Tibial nerve (tissue), 4 donors: ENCODE results near the gene RPL10L. TPM values are rescaled to one million over a fixed set of nuclear protein-coding genes. Genes with fewer than 3 reads are reported as not detected.

ENCODE experiments used
- DNase-seq, 2 donors: peaks; one replicate each; pipeline ENCODE4 v3.0.0-alpha.2; 2019; ENCODE audit warnings: low spot score in 2 of 2
- H3K27ac ChIP-seq, 4 donors: fragments of 200-600 bp; sonication (generic) in 3 of 4; one replicate each; pipeline ENCODE4 v1.5.1; 2017 to 2019; ENCODE audit warnings: mild to moderate bottlenecking in 1 of 4
- H3K27me3 ChIP-seq, 2 donors: fragments of 200-600 bp; sonication (generic) in 1 of 2; one replicate each; pipeline versions ENCODE4 v1.5.1 to v1.6.0; 2017 to 2019
- H3K36me3 ChIP-seq, 3 donors: fragments of 200-600 bp; sonication (generic); one replicate each; pipeline ENCODE4 v1.5.1; 2018 to 2019
- H3K4me1 ChIP-seq, 4 donors: fragments of 200-600 bp; sonication (generic) in 3 of 4; one replicate each; pipeline ENCODE4 v1.5.1; 2017 to 2019
- H3K4me3 ChIP-seq, 4 donors: fragments of 200-600 bp; sonication (generic) in 3 of 4; one replicate each; pipeline ENCODE4 v1.5.1; 2017 to 2019; ENCODE audit warnings: mild to moderate bottlenecking in 1 of 4, moderate library complexity in 1 of 4
- H3K9me3 ChIP-seq, 4 donors: fragments of 200-600 bp; sonication (generic) in 3 of 4; one replicate each; pipeline ENCODE4 v1.5.1; 2017 to 2019
- CTCF ChIP-seq, 5 experiments: fragments of 200-600 bp in 3 of 5; fragments of 450-650 bp in 2 of 5; sonication (generic) in 3 of 5; IDR thresholded peaks; one replicate each; pipeline ENCODE4 v1.5.1; 2016 to 2019; ENCODE audit warnings: antibody characterized with exemption in 5 of 5, mild to moderate bottlenecking in 3 of 5, moderate library complexity in 2 of 5
- EP300 ChIP-seq, 2 donors: sonication (generic); formaldehyde crosslinking; IDR thresholded peaks; one replicate each; pipeline ENCODE4 v1.6.1; 2017; ENCODE audit warnings: antibody characterized with exemption in 2 of 2, mild to moderate bottlenecking in 1 of 2
- POLR2A ChIP-seq, 2 donors: fragments of 450-650 bp; IDR thresholded peaks; one replicate each; pipeline ENCODE4 v1.6.1; 2017; ENCODE audit warnings: antibody characterized with exemption in 2 of 2, mild to moderate bottlenecking in 2 of 2, moderate library complexity in 2 of 2
- WGBS, 2 donors: methylation state at CpG; one replicate each; pipeline ENCODE4 v1.1.5; 2018; 5-methylcytosine and 5-hydroxymethylcytosine counted together
- total RNA-seq, 4 donors: library from RNA; depleted of rRNA; stranded (reverse); fragments of >200 nt; gene quantifications; one replicate each; pipeline ENCODE4 v1.1.0, GENCODE V29; 2016

The RPL10L gene
- total RNA-seq, 4 donors from 2014 or later, result not detected

- H3K36me3 ChIP-seq, result no peaks in the 10 kb centered on the region
- TF ChIP-seq EP300 (IDR thresholded peaks at IDR 0.05) (no peak), CTCF (IDR thresholded peaks at IDR 0.05) (no peak), POLR2A (IDR thresholded peaks at IDR 0.05) (no peak)
- DNase-seq, result no peak
- H3K9me3 ChIP-seq, result peaks cover 0 to 7% (median 2%) of the 10 kb centered on the region in 4 donors
- no peaks in the 10 kb centered on the region for H3K4me1 ChIP-seq
- WGBS, 2 donors, result 41 to 48% methylated on average over 1 of the region's 1 CpG
- H3K27ac ChIP-seq, result no peak overlapping the region
- no peaks in the 10 kb centered on the region for H3K27me3 ChIP-seq
- H3K4me3 ChIP-seq, result no peak overlapping the region
Observed at GRCh38 chr14:46661728-46662127, 10.1 kb upstream of the RPL10L start.

GRCh38 chr14:46653031-46653755 lies 1.6 kb upstream of the RPL10L start:
- no peak overlapping the region for H3K27ac ChIP-seq
- no peak for DNase-seq
- H3K4me3 ChIP-seq, result no peak overlapping the region
- H3K9me3 ChIP-seq, result no peaks in the 10 kb centered on the region
- no peaks in the 10 kb centered on the region for H3K27me3 ChIP-seq
- no peaks in the 10 kb centered on the region for H3K4me1 ChIP-seq
- H3K36me3 ChIP-seq, result no peaks in the 10 kb centered on the region
- no peak for TF ChIP-seq CTCF (IDR thresholded peaks at IDR 0.05)
- TF ChIP-seq EP300 (IDR thresholded peaks at IDR 0.05), result no peak
- no peak for TF ChIP-seq POLR2A (IDR thresholded peaks at IDR 0.05)

- no peak overlapping the region for H3K4me3 ChIP-seq
- H3K4me1 ChIP-seq, result no peaks in the 10 kb centered on the region
- no peak overlapping the region for H3K27ac ChIP-seq
- H3K9me3 ChIP-seq, result no peaks in the 10 kb centered on the region
- TF ChIP-seq CTCF (IDR thresholded peaks at IDR 0.05) (no peak), EP300 (IDR thresholded peaks at IDR 0.05) (no peak), POLR2A (IDR thresholded peaks at IDR 0.05) (no peak)
- H3K27me3 ChIP-seq, result no peaks in the 10 kb centered on the region
- no peak for DNase-seq
- H3K36me3 ChIP-seq, result no peaks in the 10 kb centered on the region
Observed at GRCh38 chr14:46646796-46647195, 4.8 kb downstream of the RPL10L start.

- Histone ChIP-seq H3K4me3 (no peak overlapping the region), H3K4me1 (no peaks in the 10 kb centered on the region), H3K9me3 (no peaks in the 10 kb centered on the region), H3K36me3 (no peaks in the 10 kb centered on the region), H3K27me3 (no peaks in the 10 kb centered on the region), H3K27ac (no peak overlapping the region)
- WGBS, 2 donors, result 83% methylated on average over 3 of the region's 3 CpGs
- no peak for TF ChIP-seq EP300 (IDR thresholded peaks at IDR 0.05)
- DNase-seq, result no peak
Observed at GRCh38 chr14:46626876-46627275, 24.7 kb downstream of the RPL10L start.
